CD14-positive monocyte (primary cell): ENCODE data around the gene CCDC70. TPM values are rescaled to one million over a fixed set of nuclear protein-coding genes. Genes with fewer than 3 reads are reported as not detected.
A peak's percentile ranks its signal among the peaks of the same experiment; 100 is the strongest.

Experiments used
- DNase-seq, 3 donors: peaks; one replicate each; pipeline ENCODE4 v3.0.0-alpha.2; 2011 to 2022
- H2AFZ ChIP-seq: 2 replicates; pipeline ENCODE4 v1.6.0; 2012; ENCODE audit warnings: mild to moderate bottlenecking, low read depth, low read length, inconsistent platforms; ENCODE audit not compliant: insufficient read depth, poor library complexity, severe bottlenecking
- H3K27ac ChIP-seq, 2 donors: 1 replicate in 1 of 2; 2 replicates in 1 of 2; pipeline ENCODE4 v1.5.1; 2012 to 2013; ENCODE audit warnings: low read length in 2 of 2, control low read depth in 1 of 2, inconsistent platforms in 1 of 2, low read depth in 1 of 2, mild to moderate bottlenecking in 1 of 2
- H3K27me3 ChIP-seq, 2 donors: one replicate each; pipeline versions ENCODE4 v1.6.0 to v1.6.1; 2011 to 2013; ENCODE audit warnings: low read length in 2 of 2; ENCODE audit not compliant: control insufficient read depth in 2 of 2, insufficient read depth in 2 of 2
- H3K36me3 ChIP-seq, 2 donors: replicated peaks in 1 of 2; 1 replicate in 1 of 2; 2 replicates in 1 of 2; pipeline versions ENCODE4 v1.5.1 to v1.6.1; 2012 to 2013; ENCODE audit warnings: low read length in 2 of 2, control low read depth in 1 of 2, inconsistent platforms in 1 of 2, mild to moderate bottlenecking in 1 of 2; ENCODE audit not compliant: insufficient read depth in 2 of 2, control insufficient read depth in 1 of 2
- H3K4me1 ChIP-seq, 2 donors: 1 replicate in 1 of 2; 2 replicates in 1 of 2; pipeline versions ENCODE4 v1.5.1 to v1.6.1; 2012 to 2013; ENCODE audit warnings: low read length in 2 of 2, control low read depth in 1 of 2, inconsistent platforms in 1 of 2, mild to moderate bottlenecking in 1 of 2, moderate library complexity in 1 of 2; ENCODE audit not compliant: insufficient read depth in 2 of 2, control insufficient read depth in 1 of 2
- H3K4me2 ChIP-seq: replicated peaks from 2 replicates; pipeline ENCODE3; 2012; ENCODE audit warnings: low read length, moderate library complexity, mild to moderate bottlenecking; ENCODE audit not compliant: poor library complexity, severe bottlenecking; ENCODE audit errors: extremely low read depth
- H3K4me3 ChIP-seq, 3 experiments: fragments of 200-600 bp in 1 of 3; sonication (generic) in 1 of 3; replicated peaks in 1 of 3; 1 replicate in 2 of 3; 2 replicates in 1 of 3; pipeline ENCODE4 v1.5.1; 2011 to 2013; ENCODE audit warnings: low read length in 3 of 3, mild to moderate bottlenecking in 3 of 3, control low read depth in 2 of 3, low read depth in 2 of 3, inconsistent platforms in 1 of 3, moderate library complexity in 1 of 3
- H3K79me2 ChIP-seq: 2 replicates; pipeline ENCODE4 v1.6.0; 2012; ENCODE audit warnings: mild to moderate bottlenecking, control low read depth, inconsistent platforms, low read length, moderate library complexity; ENCODE audit not compliant: insufficient read depth
- H3K9ac ChIP-seq: 2 replicates; pipeline ENCODE4 v1.6.0; 2017; ENCODE audit warnings: low read length, mild to moderate bottlenecking; ENCODE audit not compliant: insufficient read depth, poor library complexity, severe bottlenecking
- H3K9me3 ChIP-seq, 2 donors: replicated peaks in 1 of 2; 1 replicate in 1 of 2; 2 replicates in 1 of 2; pipeline versions ENCODE4 v1.5.1 to v1.6.1; 2012 to 2013; ENCODE audit warnings: low read length in 2 of 2, control low read depth in 1 of 2; ENCODE audit not compliant: control insufficient read depth in 1 of 2, insufficient read depth in 1 of 2
- H4K20me1 ChIP-seq: 2 replicates; pipeline ENCODE4 v1.6.0; 2012; ENCODE audit warnings: mild to moderate bottlenecking, low read length, control low read depth, moderate library complexity; ENCODE audit not compliant: insufficient read depth
- H3K27ac Mint-ChIP-seq, 7 donors: one replicate each; pipeline ENCODE4 v1.8.0; 2020; ENCODE audit warnings: mild to moderate bottlenecking in 7 of 7, mixed read lengths in 7 of 7, moderate library complexity in 6 of 7, inconsistent platforms in 2 of 7
- H3K27me3 Mint-ChIP-seq, 3 donors: one replicate each; pipeline ENCODE4 v1.8.0; 2021 to 2022; ENCODE audit warnings: low read depth in 3 of 3, mild to moderate bottlenecking in 3 of 3, mixed read lengths in 3 of 3, moderate library complexity in 3 of 3, inconsistent platforms in 1 of 3
- H3K36me3 Mint-ChIP-seq, 2 donors: one replicate each; pipeline ENCODE4 v1.8.0; 2020; ENCODE audit warnings: mixed read lengths in 2 of 2, inconsistent platforms in 1 of 2, mild to moderate bottlenecking in 1 of 2
- H3K4me1 Mint-ChIP-seq: one replicate; pipeline ENCODE4 v1.8.0; 2020; ENCODE audit warnings: mild to moderate bottlenecking, mixed read lengths
- H3K4me3 Mint-ChIP-seq, 2 donors: one replicate each; pipeline ENCODE4 v1.8.0; 2020; ENCODE audit warnings: mild to moderate bottlenecking in 2 of 2, mixed read lengths in 2 of 2, moderate library complexity in 1 of 2
- H3K9me3 Mint-ChIP-seq, 7 donors: one replicate each; pipeline ENCODE4 v1.8.0; 2020 to 2022; ENCODE audit warnings: mixed read lengths in 7 of 7, mild to moderate bottlenecking in 6 of 7, moderate library complexity in 6 of 7, inconsistent platforms in 2 of 7
- CTCF ChIP-seq: fragments of 200-600 bp; IDR thresholded peaks from one replicate; pipeline ENCODE4 v1.8.0; 2022; ENCODE audit warnings: antibody characterized with exemption, mild to moderate bottlenecking
- WGBS: methylation state at CpG from one replicate; pipeline ENCODE4 v1.1.5; 2013; ENCODE audit warnings: missing lambda C conversion rate; ENCODE audit not compliant: insufficient coverage; 5-methylcytosine and 5-hydroxymethylcytosine counted together
- intact Hi-C, 2 donors: fragments of 100-400 bp; cut with micrococcal nuclease; formaldehyde crosslinking; loops; one replicate each; pipeline versions ENCODE4 v1.15.0 to v1.15.1; 2023
- polyA plus RNA-seq, 3 donors: library from polyadenylated mRNA; depleted of rRNA in 1 of 3; unstranded in 2 of 3; stranded (reverse) in 1 of 3; fragments of 300-500 nt in 2 of 3; fragments of >200 nt in 1 of 3; fragmentation: Illumina TruSeq in 2 of 3; gene quantifications; 1 replicate in 2 of 3; 2 replicates in 1 of 3; pipeline ENCODE4 v1.2.3, GENCODE V29; 2012 to 2021

Gene CCDC70
- polyA plus RNA-seq, 3 donors: not detected

GRCh38 chr13:51856998-51857397, 4.8 kb upstream of the CCDC70 start:
- no CpG with 5 or more reads among the region's 1 CpG for WGBS
- Histone ChIP-seq H4K20me1 (no peaks in the 10 kb centered on the region), H3K79me2 (no peaks in the 10 kb centered on the region), H3K36me3 (no peaks in the 10 kb centered on the region), H3K4me3 (no peak overlapping the region), H3K4me2 (no peak overlapping the region), H3K4me1 (no peaks in the 10 kb centered on the region), H3K27ac (no peak overlapping the region), H3K27me3 (no peaks in the 10 kb centered on the region), H2AFZ (no peak overlapping the region), H3K9ac (no peak overlapping the region), H3K9me3 (no peaks in the 10 kb centered on the region)
- H3K9me3 Mint-ChIP-seq: no peaks in the 10 kb centered on the region
- H3K4me1 Mint-ChIP-seq: peaks cover 7% of the 10 kb centered on the region
- DNase-seq: no peak
- peak overlapping the region in 1 of 7 donors; percentile 61 for H3K27ac Mint-ChIP-seq
- peaks cover 0 to 2% (median 1%) of the 10 kb centered on the region in 3 donors for H3K27me3 Mint-ChIP-seq
- intact Hi-C loops: no loop called here
- no peak overlapping the region for H3K4me3 Mint-ChIP-seq
- no peak for TF ChIP-seq CTCF
- H3K36me3 Mint-ChIP-seq: no peaks in the 10 kb centered on the region

- H3K9ac ChIP-seq: no peak overlapping the region
- no peaks in the 10 kb centered on the region for H3K9me3 ChIP-seq
- Mint-ChIP-seq H3K36me3 (no peaks in the 10 kb centered on the region), H3K27me3 (peaks cover 2 to 7% (median 2%) of the 10 kb centered on the region in 3 donors), H3K4me3 (no peak overlapping the region), H3K4me1 (peaks cover 7% of the 10 kb centered on the region), H3K27ac (no peak overlapping the region), H3K9me3 (no peaks in the 10 kb centered on the region)
- no peaks in the 10 kb centered on the region for H4K20me1 ChIP-seq
- intact Hi-C loops: no loop called here
- no peaks in the 10 kb centered on the region for H3K4me1 ChIP-seq
- no peak overlapping the region for H2AFZ ChIP-seq
- no peak for DNase-seq
- H3K4me3 ChIP-seq: no peak overlapping the region
- H3K4me2 ChIP-seq: no peak overlapping the region
- no peaks in the 10 kb centered on the region for H3K36me3 ChIP-seq
- 95% methylated on average over 2 of the region's 11 CpGs for WGBS
- no peaks in the 10 kb centered on the region for H3K79me2 ChIP-seq
- no peak for TF ChIP-seq CTCF
- H3K27me3 ChIP-seq: no peaks in the 10 kb centered on the region
- H3K27ac ChIP-seq: no peak overlapping the region
Observed at GRCh38 chr13:51858433-51859247, 3.1 kb upstream of the CCDC70 start.
